IPS-18a (cell line): Measurements from ENCODE around the gene STAT5A.

Experiments used
- H3K27ac ChIP-seq: one replicate; pipeline ENCODE4 v1.5.1; 2013; ENCODE audit warnings: low read length
- H3K27me3 ChIP-seq: one replicate; pipeline ENCODE4 v1.6.1; 2013; ENCODE audit warnings: mild to moderate bottlenecking, low read length; ENCODE audit not compliant: control insufficient read depth, insufficient read depth
- H3K36me3 ChIP-seq: one replicate; pipeline ENCODE4 v1.6.1; 2013; ENCODE audit warnings: low read depth, low read length; ENCODE audit not compliant: control insufficient read depth
- H3K4me1 ChIP-seq: one replicate; pipeline ENCODE4 v1.6.1; 2013; ENCODE audit warnings: low read depth, low read length; ENCODE audit not compliant: control insufficient read depth
- H3K4me3 ChIP-seq: one replicate; pipeline ENCODE4 v1.5.1; 2013; ENCODE audit warnings: low read length
- H3K9ac ChIP-seq: one replicate; pipeline ENCODE4 v1.6.1; 2013; ENCODE audit warnings: mild to moderate bottlenecking, low read length, moderate library complexity
- H3K9me3 ChIP-seq: one replicate; pipeline ENCODE4 v1.6.1; 2013; ENCODE audit warnings: low read depth, low read length; ENCODE audit not compliant: control insufficient read depth

The STAT5A gene

DNA sequence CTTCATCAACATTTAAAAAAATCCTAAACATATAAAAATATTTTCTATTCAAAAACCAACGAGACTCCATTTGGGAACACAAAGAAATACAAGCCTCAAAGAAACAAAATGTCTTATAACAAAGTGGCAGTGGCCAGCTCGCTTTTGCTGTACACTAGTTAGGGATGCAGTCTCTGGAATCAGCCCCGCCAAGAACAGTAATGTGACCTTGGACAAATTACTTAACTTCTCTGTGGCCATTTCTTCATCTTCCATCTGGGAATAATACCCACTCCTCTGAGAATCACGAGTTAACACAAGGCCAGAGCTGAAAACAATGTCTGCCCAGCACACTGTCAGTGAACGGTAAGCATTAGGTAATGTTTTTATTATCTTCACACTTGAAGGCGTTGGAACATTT lies 17.7 kb upstream of the STAT5A start:
- Histone ChIP-seq H3K9me3 (no peaks in the 10 kb centered on the region), H3K36me3 (no peaks in the 10 kb centered on the region), H3K4me3 (no peak overlapping the region), H3K27me3 (no peaks in the 10 kb centered on the region), H3K4me1 (peaks cover 32% of the 10 kb centered on the region), H3K9ac (no peak overlapping the region), H3K27ac (no peak overlapping the region)

- Histone ChIP-seq H3K27ac (no peak overlapping the region), H3K9ac (no peak overlapping the region), H3K4me3 (no peak overlapping the region)
Observed at GRCh38 chr17:42271006-42271778, 17.1 kb upstream of the STAT5A start.

GRCh38 chr17:42271779-42272035 lies 16.6 kb upstream of the STAT5A start:
- Histone ChIP-seq H3K9me3 (no peaks in the 10 kb centered on the region), H3K36me3 (no peaks in the 10 kb centered on the region), H3K4me1 (peaks cover 32% of the 10 kb centered on the region), H3K4me3 (no peak overlapping the region), H3K27me3 (no peaks in the 10 kb centered on the region), H3K9ac (no peak overlapping the region), H3K27ac (no peak overlapping the region)

More at GRCh38 chr17:42271006-42271778, 17.1 kb upstream of the STAT5A start:
- H3K27me3 ChIP-seq: no peaks in the 10 kb centered on the region
- no peaks in the 10 kb centered on the region for H3K36me3 ChIP-seq
- H3K9me3 ChIP-seq: no peaks in the 10 kb centered on the region
- peaks cover 32% of the 10 kb centered on the region for H3K4me1 ChIP-seq

- H3K4me1 ChIP-seq: peaks cover 32% of the 10 kb centered on the region
- H3K9me3 ChIP-seq: no peaks in the 10 kb centered on the region
- H3K27ac ChIP-seq: no peak overlapping the region
- no peaks in the 10 kb centered on the region for H3K27me3 ChIP-seq
- H3K9ac ChIP-seq: no peak overlapping the region
- H3K36me3 ChIP-seq: no peaks in the 10 kb centered on the region
- no peak overlapping the region for H3K4me3 ChIP-seq
Observed at GRCh38 chr17:42272162-42272907, 16.0 kb upstream of the STAT5A start.

GRCh38 chr17:42273474-42274252 lies 14.6 kb upstream of the STAT5A start:
- H3K36me3 ChIP-seq: no peaks in the 10 kb centered on the region
- peak overlapping the region; percentile 2 for H3K9ac ChIP-seq
- peak overlapping the region; percentile 79 for H3K4me3 ChIP-seq
- H3K27ac ChIP-seq: no peak overlapping the region
- H3K9me3 ChIP-seq: no peaks in the 10 kb centered on the region
- no peaks in the 10 kb centered on the region for H3K27me3 ChIP-seq
- peaks cover 32% of the 10 kb centered on the region for H3K4me1 ChIP-seq

DNA sequence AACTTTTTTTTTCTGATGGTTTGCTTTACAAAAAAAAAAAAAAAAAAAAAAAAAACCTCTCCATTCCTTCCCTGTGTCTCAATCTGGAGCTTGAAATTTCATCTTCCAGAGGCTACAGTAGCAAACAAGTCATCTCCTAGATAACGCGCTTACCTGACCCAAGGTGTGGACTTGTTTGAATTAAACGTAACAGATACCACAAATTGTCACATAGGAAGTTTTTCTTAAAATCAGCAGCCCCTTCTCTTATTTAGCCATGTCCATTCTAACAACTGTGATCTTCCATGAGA lies 14.1 kb upstream of the STAT5A start:
- H3K4me1 ChIP-seq: peaks cover 32% of the 10 kb centered on the region
- no peaks in the 10 kb centered on the region for H3K36me3 ChIP-seq
- H3K27ac ChIP-seq: no peak overlapping the region
- H3K27me3 ChIP-seq: no peaks in the 10 kb centered on the region
- peak overlapping the region; percentile 79 for H3K4me3 ChIP-seq
- no peaks in the 10 kb centered on the region for H3K9me3 ChIP-seq
- H3K9ac ChIP-seq: peak overlapping the region; percentile 57

- H3K27me3 ChIP-seq: no peaks in the 10 kb centered on the region
- H3K9me3 ChIP-seq: no peaks in the 10 kb centered on the region
- H3K4me3 ChIP-seq: peak overlapping the region; percentile 79
- H3K36me3 ChIP-seq: no peaks in the 10 kb centered on the region
- peaks cover 32% of the 10 kb centered on the region for H3K4me1 ChIP-seq
- peak overlapping the region; percentile 57 for H3K9ac ChIP-seq
- H3K27ac ChIP-seq: peak overlapping the region; percentile 36
Observed at GRCh38 chr17:42274812-42275526, 13.3 kb upstream of the STAT5A start.

GRCh38 chr17:42275527-42276358 lies 12.6 kb upstream of the STAT5A start:
- Histone ChIP-seq H3K9me3 (no peaks in the 10 kb centered on the region), H3K4me1 (peaks cover 32% of the 10 kb centered on the region), H3K27ac (peak overlapping the region; percentile 36), H3K9ac (peak overlapping the region; percentile 57), H3K27me3 (no peaks in the 10 kb centered on the region), H3K4me3 (peak overlapping the region; percentile 79), H3K36me3 (no peaks in the 10 kb centered on the region)

- Histone ChIP-seq H3K4me3 (peak within 1 kb of the TSS; percentile 79), H3K4me1 (peaks cover 32% of the 10 kb centered on the region), H3K27ac (peak within 1 kb of the TSS; percentile 36), H3K27me3 (no peaks in the 10 kb centered on the region), H3K9me3 (no peaks in the 10 kb centered on the region), H3K36me3 (no peaks in the 10 kb centered on the region), H3K9ac (peak within 1 kb of the TSS; percentile 73)
Observed at GRCh38 chr17:42276359-42276608, 12.0 kb upstream of the STAT5A start, which contains the start of gene STAT5B. Gene STAT5B (minus strand): TSS chr17:42276391. CDS start chr17:42232127, 44,264 bp downstream.

- Histone ChIP-seq H3K9ac (peak overlapping the region; percentile 73), H3K4me1 (peaks cover 32% of the 10 kb centered on the region), H3K4me3 (peak overlapping the region; percentile 69), H3K27ac (no peak overlapping the region), H3K36me3 (no peaks in the 10 kb centered on the region), H3K9me3 (no peaks in the 10 kb centered on the region), H3K27me3 (no peaks in the 10 kb centered on the region)
Observed at GRCh38 chr17:42276609-42277341, 11.5 kb upstream of the STAT5A start.
